Activated CD4-positive, CD25-positive, alpha-beta regulatory T cell (primary cell): Measurements from ENCODE around the gene NNAT.
"Not testable (repeated sequence)": the region's sequence is repeated elsewhere in the genome, so short reads cannot be mapped to it uniquely, and the experiment has no call there.

Source experiments
- DNase-seq, 4 experiments: peaks; one replicate each; lab custom pipeline; 2025; lab: John Stamatoyannopoulos, UW

The NNAT gene

GRCh38 chr20:37524859-37525708, 4.0 kb downstream of the NNAT start:
- no peak for DNase-seq

- no peak for DNase-seq
These were observed 4.8 kb downstream of the NNAT start for GRCh38 chr20:37525810-37526209.

GRCh38 chr20:37526238-37526838, 5.3 kb downstream of the NNAT start:
- DNase-seq = no peak

- no peak for DNase-seq
These were observed 6.0 kb downstream of the NNAT start for GRCh38 chr20:37526839-37527637.

GRCh38 chr20:37527638-37528445, 6.8 kb downstream of the NNAT start, which contains the start of gene BLCAP:
Gene BLCAP (minus strand): TSS chr20:37527876. CDS start chr20:37519174, 8,702 bp downstream.
- DNase-seq = peak; percentile 86 to 96 (median 90)

DNA sequence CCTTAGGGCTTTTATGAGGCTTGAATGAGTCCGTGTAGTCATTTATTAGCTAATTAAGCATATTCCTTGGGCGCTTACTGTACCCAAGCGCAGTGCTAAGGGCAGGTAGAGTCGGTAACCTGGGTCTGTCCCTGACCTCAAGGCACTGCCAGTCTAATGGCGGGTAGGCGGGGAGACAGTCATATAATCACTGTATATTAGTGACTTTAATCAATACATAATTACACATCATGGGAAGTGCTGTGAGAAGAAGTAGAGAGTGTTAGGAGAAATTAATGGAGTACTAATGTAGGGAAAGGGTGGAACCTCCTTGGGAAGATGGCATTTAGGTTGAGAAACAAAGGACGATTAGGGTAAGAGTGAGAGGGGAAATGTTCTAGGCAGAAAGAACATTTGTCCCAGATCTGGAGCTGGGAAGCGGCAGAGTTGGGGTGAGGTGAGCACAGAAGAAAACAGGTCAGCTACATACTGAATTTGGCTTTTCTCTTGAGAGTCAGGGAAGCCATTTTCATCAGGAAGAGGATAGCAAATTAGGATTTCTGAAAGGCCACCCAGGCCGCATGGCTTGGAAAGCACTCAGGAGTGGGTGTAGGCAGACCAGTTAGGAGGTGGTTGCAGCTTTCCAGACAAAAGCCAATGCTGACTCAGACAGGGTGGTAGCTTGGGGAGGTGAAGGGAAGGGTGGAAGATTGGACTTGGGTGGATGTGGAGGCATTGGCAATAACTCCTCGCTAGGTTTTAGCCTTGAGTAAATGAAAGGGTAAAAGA, 7.6 kb downstream of the NNAT start:
- no peak for DNase-seq

DNA sequence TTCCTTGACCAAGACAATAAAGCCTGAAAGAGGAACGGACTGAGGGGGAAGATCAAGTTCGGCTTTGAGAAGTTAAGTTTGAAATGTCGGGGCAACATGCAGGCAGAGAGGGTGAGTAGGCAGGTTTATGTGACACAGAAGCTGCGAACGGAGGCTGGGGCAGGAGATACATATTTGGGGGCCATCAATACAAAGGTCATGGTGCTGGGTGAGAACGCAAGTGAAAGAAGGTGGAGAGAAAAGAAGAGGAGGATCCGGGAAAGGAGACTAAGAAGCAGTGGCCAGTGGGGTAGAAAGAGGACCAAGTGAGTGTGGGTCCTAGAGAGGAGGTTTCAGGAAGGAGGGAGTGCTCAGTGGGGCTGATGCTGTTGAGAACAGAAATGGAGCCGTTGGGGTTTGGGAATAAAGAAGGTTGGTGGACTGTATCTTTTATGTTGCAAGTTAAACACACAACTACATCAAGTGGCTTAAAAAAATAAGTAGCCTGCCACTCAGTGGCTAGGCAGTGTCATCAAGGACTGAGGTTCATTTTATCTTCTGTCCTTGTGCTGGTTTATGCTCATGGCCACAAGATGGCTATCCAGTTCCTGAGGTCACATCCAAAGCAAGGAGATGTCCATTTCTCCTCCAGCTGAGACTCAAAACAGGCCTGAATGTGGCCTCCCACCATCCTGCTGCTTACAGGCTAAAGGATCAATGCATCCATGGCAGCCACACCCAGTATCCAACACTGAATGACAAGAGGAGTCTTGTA, 8.3 kb downstream of the NNAT start:
- DNase-seq = no peak

- DNase-seq = no peak
These were observed 9.0 kb downstream of the NNAT start for GRCh38 chr20:37529968-37530600.

DNA sequence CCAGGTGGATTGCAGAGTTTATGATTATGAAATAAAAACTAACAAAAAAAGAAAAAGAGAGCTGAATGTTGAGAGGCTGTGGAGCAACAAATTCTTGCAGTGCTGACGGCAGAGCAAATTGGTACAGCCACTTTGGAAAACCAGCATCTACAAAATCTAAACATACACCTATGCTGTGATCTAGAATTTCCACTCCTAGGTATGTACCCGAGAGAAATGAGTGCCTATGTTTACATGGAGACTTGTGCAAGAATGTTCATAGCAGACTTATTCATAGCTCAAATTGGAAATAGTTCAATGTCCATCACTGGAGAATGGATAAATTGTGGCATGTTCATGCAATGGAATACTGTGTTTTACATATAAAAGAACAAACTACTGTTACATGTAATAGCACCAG, 9.6 kb downstream of the NNAT start:
- no peak for DNase-seq

- no peak for DNase-seq
These were observed 10.8 kb downstream of the NNAT start for GRCh38 chr20:37531856-37532255.

GRCh38 chr20:37533154-37533715, 12.2 kb downstream of the NNAT start:
- DNase-seq = no peak

- peak in 3 of 4 experiments; percentile 4 to 9 (median 7) for DNase-seq
These were observed 13.5 kb downstream of the NNAT start for GRCh38 chr20:37534401-37535157.

DNA sequence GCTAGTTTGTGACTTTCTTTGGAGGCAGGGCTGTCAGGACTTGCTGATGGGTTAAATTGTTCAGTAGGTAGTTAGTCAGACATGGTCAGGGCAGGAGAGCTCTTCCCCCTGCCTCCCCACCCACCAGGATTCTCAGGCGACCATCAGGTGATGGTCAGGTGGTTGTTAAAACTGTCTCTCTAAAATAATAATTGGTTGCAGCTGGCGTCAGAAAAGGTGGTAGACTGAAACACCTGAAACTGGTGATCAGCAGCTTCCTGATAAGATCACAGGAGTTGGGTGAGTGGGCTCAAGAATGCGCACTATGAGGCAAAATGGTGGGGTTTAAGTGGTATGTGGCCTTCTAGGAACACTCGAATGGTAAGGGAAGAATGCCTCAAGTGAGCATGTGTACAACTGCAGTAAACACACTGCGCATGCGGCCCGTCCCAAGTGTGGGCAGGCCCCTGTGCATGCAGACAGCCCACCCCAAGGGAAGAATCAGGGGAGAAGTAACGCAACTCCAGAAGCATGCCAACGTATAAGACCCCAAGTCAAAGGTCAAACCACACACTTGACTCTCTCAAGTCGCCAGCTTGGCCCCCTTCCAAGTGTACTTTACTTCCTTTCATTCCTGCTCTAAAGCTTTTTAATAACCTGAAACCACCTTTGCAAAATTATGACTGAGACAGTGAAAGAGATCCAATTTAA, 14.5 kb downstream of the NNAT start:
- DNase-seq = no peak

DNA sequence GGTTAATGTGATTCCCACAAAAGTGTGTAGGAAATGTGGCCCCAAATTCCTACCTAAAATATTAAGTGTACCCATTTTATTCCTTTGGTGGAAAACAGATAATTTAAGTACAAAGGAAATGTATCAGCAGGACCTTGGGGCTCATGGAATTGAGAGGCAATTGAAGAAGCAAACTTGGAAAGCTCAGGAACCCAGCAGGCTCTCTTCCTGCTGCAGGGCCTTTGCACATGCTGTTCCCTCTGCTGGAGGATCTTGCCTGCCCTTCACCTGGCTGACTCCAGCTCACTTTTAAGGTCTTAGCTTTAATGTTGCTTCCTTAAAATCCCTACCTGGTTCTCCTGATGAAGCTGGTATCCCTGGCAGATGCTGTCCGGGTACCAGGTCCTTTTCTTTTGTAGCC, 16.5 kb downstream of the NNAT start:
- no peak for DNase-seq

DNA sequence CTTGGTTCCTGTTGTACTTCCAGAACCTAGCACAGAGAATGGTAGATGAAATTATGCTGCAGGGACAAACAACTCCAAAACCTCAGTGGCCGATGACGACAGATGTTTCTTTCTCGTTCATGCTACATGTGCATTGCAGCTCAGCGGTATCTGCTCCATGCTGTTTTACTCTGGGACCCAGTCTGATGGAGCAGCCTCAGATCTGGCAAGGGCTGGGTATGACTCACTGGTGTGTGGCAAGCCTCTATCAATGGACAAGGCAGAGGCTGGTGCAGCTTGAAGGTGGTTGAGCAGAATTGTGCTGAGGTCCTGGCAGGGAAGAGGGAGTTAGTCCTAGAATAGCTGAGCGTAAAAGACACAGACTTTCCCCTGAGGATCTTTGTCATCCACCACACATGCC, 17.0 kb downstream of the NNAT start:
- DNase-seq = no peak

DNA sequence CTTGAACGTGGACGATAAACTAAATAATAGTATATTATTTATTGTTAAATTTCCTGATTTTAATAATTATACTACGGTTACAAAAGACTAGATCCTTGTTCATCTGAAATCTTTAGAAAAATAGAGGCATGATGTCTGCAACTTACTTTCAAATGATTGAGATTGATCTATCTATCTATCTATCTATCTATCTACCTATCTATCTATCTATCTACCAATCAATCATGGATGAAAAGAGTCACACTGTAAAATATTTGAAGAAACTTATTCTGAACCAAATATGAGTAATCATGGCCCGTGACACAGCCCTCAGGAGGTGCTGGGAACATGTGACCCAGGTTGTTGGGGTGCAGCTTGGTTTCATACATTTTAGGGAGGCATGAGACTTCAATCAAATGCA, 18.4 kb downstream of the NNAT start:
- DNase-seq = no peak

GRCh38 chr20:37540001-37540400, 19.0 kb downstream of the NNAT start:
- no peak for DNase-seq

DNA sequence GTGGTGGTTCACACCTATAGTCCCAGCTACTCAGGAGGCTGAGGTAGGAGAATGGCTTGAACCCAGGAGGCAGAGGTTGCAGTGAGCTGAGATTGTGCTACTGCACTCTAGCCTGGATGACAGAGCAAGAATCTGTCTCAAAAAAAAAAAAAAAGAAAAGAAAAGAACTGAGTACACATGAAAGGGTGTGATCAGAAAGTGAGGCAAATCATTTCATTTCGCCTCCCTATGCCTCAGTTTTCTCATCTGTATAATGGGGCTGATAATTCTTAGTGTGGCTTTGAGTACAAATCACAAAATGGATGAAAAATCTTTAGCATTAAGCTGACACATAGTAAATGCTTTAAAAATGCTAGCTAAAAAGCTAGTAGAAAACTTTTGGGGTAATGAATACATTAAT, 19.8 kb downstream of the NNAT start:
- DNase-seq = not testable (repeated sequence)
